SW 1271 (cell line): ENCODE results near the gene COQ2.

Experiments
- DNase-seq, 2 experiments: peaks; one replicate each; lab custom pipeline; 2025; lab: John Stamatoyannopoulos, UW

COQ2 gene

GRCh38 chr4:83216959-83217683, 67.5 kb downstream of the COQ2 start:
- no peak for DNase-seq

GRCh38 chr4:83214079-83214478, 70.5 kb downstream of the COQ2 start:
- DNase-seq = no peak
